B cell (primary cell): ENCODE results near the gene SSBP3.

Source experiments
- CTCF ChIP-seq: fragments of 200-600 bp; IDR thresholded peaks from one replicate; pipeline ENCODE4 v1.8.0; 2022; ENCODE audit warnings: antibody characterized with exemption, mild to moderate bottlenecking
- EZH2 ChIP-seq: IDR thresholded peaks from 2 replicates; pipeline ENCODE4 v1.6.1; 2012; ENCODE audit warnings: borderline replicate concordance, low read depth, mild to moderate bottlenecking, moderate library complexity, low read length; ENCODE audit not compliant: insufficient read depth, poor library complexity, severe bottlenecking

- TF ChIP-seq CTCF = no peak
- TF ChIP-seq EZH2 = no peak
Observed at GRCh38 chr1:54176621-54177327, 229.4 kb downstream of the SSBP3 start.
